Measurements from ENCODE around the gene TTC3. TPM values are rescaled to one million over a fixed set of nuclear protein-coding genes. Genes with fewer than 3 reads are reported as not detected.
A peak's percentile ranks its signal among the peaks of the same experiment; 100 is the strongest.
"Not testable (repeated sequence)": the region's sequence is repeated elsewhere in the genome, so short reads cannot be mapped to it uniquely, and the experiment has no call there.

TTC3 gene
- total RNA-seq, 1 experiment from 2014 or later: 123 TPM

GRCh38 chr21:37208056-37208721, 135.1 kb downstream of the TTC3 start:
- peak; percentile 78 for DNase-seq (ENCODE audit: low spot score)
- in situ Hi-C loops (cut with HindIII; ENCODE audit: low sequenced_read_pairs): no loop called here

GRCh38 chr21:37208741-37209225, 135.7 kb downstream of the TTC3 start:
- in situ Hi-C loops (cut with HindIII; ENCODE audit: low sequenced_read_pairs): no loop called here
- no peak for DNase-seq (ENCODE audit: low spot score)

GRCh38 chr21:37210130-37210529, 137.1 kb downstream of the TTC3 start:
- no peak for DNase-seq (ENCODE audit: low spot score)
- in situ Hi-C loops (cut with HindIII; ENCODE audit: low sequenced_read_pairs): no loop called here

- DNase-seq (ENCODE audit: low spot score): no peak
- in situ Hi-C loops (cut with HindIII; ENCODE audit: low sequenced_read_pairs): no loop called here
Measured at GRCh38 chr21:37210799-37211198, 137.7 kb downstream of the TTC3 start.

- in situ Hi-C loops (cut with HindIII; ENCODE audit: low sequenced_read_pairs): no loop called here
Measured at GRCh38 chr21:37214952-37215351, 141.9 kb downstream of the TTC3 start.

GRCh38 chr21:37219761-37220432, 146.8 kb downstream of the TTC3 start:
- in situ Hi-C loops (cut with HindIII; ENCODE audit: low sequenced_read_pairs): no loop called here
- peak; percentile 14 for DNase-seq (ENCODE audit: low spot score)

More at GRCh38 chr21:37214952-37215351, 141.9 kb downstream of the TTC3 start:
- DNase-seq (ENCODE audit: low spot score): no peak

- DNase-seq (ENCODE audit: low spot score): peak; percentile 69
- in situ Hi-C loops (cut with HindIII; ENCODE audit: low sequenced_read_pairs): no loop called here
Measured at GRCh38 chr21:37220433-37220980, 147.5 kb downstream of the TTC3 start.

- peak; percentile 96 for DNase-seq (ENCODE audit: low spot score)
- in situ Hi-C loops (cut with HindIII; ENCODE audit: low sequenced_read_pairs): no loop called here
Measured at GRCh38 chr21:37220981-37221664, 148.1 kb downstream of the TTC3 start.

- DNase-seq (ENCODE audit: low spot score); in situ Hi-C loops (cut with HindIII; ENCODE audit: low sequenced_read_pairs): not testable (repeated sequence)
Measured at GRCh38 chr21:37222248-37222647, 149.2 kb downstream of the TTC3 start.

GRCh38 chr21:37223804-37224345, 150.8 kb downstream of the TTC3 start:
- in situ Hi-C loops (cut with HindIII; ENCODE audit: low sequenced_read_pairs): no loop called here
- DNase-seq (ENCODE audit: low spot score): no peak

- in situ Hi-C loops (cut with HindIII; ENCODE audit: low sequenced_read_pairs): no loop called here
- DNase-seq (ENCODE audit: low spot score): no peak
Measured at GRCh38 chr21:37224861-37225839, 152.1 kb downstream of the TTC3 start.

- DNase-seq (ENCODE audit: low spot score): no peak
- in situ Hi-C loops (cut with HindIII; ENCODE audit: low sequenced_read_pairs): no loop called here
Measured at GRCh38 chr21:37226041-37226920, 153.2 kb downstream of the TTC3 start.

- no peak for DNase-seq (ENCODE audit: low spot score)
- in situ Hi-C loops (cut with HindIII; ENCODE audit: low sequenced_read_pairs): no loop called here
Measured at GRCh38 chr21:37227071-37228002, 154.3 kb downstream of the TTC3 start.

GRCh38 chr21:37228003-37228400, 154.9 kb downstream of the TTC3 start:
- DNase-seq (ENCODE audit: low spot score): no peak
- in situ Hi-C loops (cut with HindIII; ENCODE audit: low sequenced_read_pairs): no loop called here

- no peak for DNase-seq (ENCODE audit: low spot score)
- in situ Hi-C loops (cut with HindIII; ENCODE audit: low sequenced_read_pairs): no loop called here
Measured at GRCh38 chr21:37230632-37231248, 157.7 kb downstream of the TTC3 start.

GRCh38 chr21:37231249-37231645, 158.2 kb downstream of the TTC3 start:
- in situ Hi-C loops (cut with HindIII; ENCODE audit: low sequenced_read_pairs): no loop called here
- no peak for DNase-seq (ENCODE audit: low spot score)

All from G401 (cell line).